GM12891 (cell line): Measurements from ENCODE around the gene DNAJC3.
"Not testable (repeated sequence)": the region's sequence is repeated elsewhere in the genome, so short reads cannot be mapped to it uniquely, and the experiment has no call there.

Experiments
- POLR2AphosphoS5 ChIP-seq: IDR thresholded peaks from 2 replicates; pipeline ENCODE4 v1.6.1; 2011; ENCODE audit warnings: low read depth, low read length, control low read depth
- SPI1 ChIP-seq: IDR thresholded peaks from 2 replicates; pipeline ENCODE4 v1.6.1; 2011; ENCODE audit warnings: low read depth, low read length, control low read depth

- TF ChIP-seq POLR2AphosphoS5, SPI1: not testable (repeated sequence)
Measured at GRCh38 chr13:95762626-95763025, 85.7 kb downstream of the DNAJC3 start.
